ENCODE results near the gene SRP54.

DNA sequence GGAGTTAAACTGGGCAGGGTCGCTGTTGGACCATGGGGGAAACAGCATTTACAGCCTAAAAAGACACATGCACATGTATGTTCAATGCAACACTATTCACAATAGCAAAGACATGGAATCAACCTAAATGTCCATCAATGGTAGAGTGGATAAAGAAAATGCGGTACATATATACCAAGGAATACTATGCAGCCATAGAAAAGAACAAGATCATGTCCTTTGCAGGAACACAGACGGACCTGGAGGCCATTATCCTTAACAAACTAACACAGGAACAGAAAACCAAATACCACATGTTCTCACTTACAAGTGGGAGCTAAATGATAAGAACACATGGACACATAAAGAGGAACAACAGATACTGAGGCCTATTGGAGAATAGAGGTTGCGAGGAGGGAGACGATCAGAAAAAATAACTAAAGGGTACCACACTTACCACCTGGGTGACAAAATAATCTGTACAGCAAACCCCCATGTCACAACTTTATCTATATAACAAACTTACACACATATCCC, 25.0 kb upstream of the SRP54 start:
- TF ChIP-seq, protein P1, sequence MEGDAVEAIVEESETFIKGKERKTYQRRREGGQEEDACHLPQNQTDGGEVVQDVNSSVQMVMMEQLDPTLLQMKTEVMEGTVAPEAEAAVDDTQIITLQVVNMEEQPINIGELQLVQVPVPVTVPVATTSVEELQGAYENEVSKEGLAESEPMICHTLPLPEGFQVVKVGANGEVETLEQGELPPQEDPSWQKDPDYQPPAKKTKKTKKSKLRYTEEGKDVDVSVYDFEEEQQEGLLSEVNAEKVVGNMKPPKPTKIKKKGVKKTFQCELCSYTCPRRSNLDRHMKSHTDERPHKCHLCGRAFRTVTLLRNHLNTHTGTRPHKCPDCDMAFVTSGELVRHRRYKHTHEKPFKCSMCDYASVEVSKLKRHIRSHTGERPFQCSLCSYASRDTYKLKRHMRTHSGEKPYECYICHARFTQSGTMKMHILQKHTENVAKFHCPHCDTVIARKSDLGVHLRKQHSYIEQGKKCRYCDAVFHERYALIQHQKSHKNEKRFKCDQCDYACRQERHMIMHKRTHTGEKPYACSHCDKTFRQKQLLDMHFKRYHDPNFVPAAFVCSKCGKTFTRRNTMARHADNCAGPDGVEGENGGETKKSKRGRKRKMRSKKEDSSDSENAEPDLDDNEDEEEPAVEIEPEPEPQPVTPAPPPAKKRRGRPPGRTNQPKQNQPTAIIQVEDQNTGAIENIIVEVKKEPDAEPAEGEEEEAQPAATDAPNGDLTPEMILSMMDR (conservative IDR thresholded peaks at IDR 0.05 in 1 of 2, IDR thresholded peaks at IDR 0.05 in 1 of 2; ENCODE audit: low read depth in 1 of 2, low read length in 2 of 2): no peak
- no peak for TF ChIP-seq EZH2 (IDR thresholded peaks at IDR 0.05; ENCODE audit: low read length, missing control alignments)

All from fibroblast of lung (primary cell).